ENCODE results near the gene PDE9A.

PDE9A gene

DNA sequence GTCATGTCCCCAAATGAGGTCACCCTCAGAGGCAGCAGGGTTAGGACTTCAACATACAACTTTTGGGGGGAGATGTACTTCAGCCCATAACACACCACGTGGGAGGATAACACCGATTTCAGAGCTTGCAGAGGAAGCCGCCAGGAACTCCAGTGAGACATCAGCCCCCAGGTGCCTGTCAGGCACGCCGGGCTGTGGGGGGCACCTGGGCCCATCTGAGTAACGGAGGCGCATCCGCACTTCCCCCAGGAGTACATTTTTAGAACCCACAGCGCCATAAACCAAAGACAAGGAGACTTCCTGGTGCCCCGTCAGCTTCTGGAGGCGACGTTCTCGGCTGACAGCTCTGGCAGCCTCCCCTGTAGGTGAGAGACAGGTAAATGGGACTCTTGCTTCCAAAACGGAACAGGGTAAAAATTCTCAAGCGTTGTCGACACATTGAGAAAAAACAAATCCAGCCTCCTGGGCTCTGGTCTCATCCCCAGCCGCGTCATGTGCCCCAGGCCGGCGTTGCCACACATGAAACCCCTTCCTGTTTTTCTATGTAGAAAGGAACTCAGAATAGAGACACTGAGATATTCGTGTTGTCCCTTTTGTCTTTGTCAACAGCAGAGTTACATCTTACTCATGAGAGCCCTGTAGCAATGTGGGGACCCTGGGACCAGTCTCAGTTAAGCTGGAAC, 93.3 kb downstream of the PDE9A start:
- peak overlapping the region in 14 of 21 experiments; percentile 15 to 88 (median 58) for H3K27ac ChIP-seq
- H3K4me3 ChIP-seq = no peak overlapping the region

DNA sequence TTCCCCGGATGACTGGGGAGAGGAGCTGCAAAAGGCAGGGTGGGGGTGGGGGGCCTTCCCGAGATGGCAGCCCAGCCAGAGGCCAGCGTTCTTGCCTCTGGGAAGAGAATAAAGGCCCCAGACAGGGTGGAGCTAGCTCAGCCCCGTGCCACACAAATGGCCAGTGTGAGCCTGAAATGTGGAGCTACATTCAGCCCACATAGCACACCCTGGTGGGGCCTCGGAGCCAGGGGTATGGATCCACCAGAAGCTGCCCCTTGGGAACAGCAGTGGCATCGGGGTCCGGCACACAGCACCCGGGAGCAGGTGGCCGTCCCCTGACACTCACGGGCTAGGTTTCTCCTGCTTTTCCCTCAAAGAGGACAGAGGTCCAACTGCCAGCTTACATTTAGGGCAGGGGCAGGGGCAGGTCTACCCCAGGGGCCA, 93.9 kb downstream of the PDE9A start:
- Histone ChIP-seq H3K27ac (peak overlapping the region in 15 of 21 experiments; percentile 15 to 88 (median 51)), H3K4me3 (no peak overlapping the region)

- Histone ChIP-seq H3K4me3 (no peak overlapping the region), H3K27ac (peak overlapping the region in 10 of 21 experiments; percentile 32 to 88 (median 64))
Measured at GRCh38 chr21:42747746-42748351, 94.4 kb downstream of the PDE9A start.

- Histone ChIP-seq H3K4me3 (no peak overlapping the region), H3K27ac (no peak overlapping the region)
Measured at GRCh38 chr21:42748620-42749176, 95.3 kb downstream of the PDE9A start.

- Histone ChIP-seq H3K4me3 (no peak overlapping the region), H3K27ac (no peak overlapping the region)
Measured at GRCh38 chr21:42750737-42751530, 97.5 kb downstream of the PDE9A start.

DNA sequence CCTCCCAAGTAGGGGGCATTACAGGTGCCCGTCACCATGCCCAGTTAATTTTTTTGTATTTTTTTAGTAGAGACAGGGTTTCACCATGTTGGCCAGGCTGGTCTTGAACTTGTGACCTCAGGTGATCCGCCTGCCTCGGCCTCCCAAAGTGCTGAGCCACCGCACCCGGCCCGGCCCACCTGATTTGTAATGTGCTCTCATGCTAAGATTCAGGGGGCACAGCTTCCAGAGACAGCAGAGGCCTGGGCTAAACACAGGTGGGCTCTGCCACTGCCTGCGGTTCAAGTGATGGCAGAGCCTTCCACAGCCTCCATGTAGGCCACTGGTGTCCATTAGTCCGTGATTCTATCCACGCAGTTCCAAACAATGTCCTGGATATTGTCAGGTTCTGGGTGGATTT, 98.4 kb downstream of the PDE9A start:
- Histone ChIP-seq H3K4me3 (no peak overlapping the region), H3K27ac (no peak overlapping the region)

GRCh38 chr21:42753804-42754203, 100.4 kb downstream of the PDE9A start:
- Histone ChIP-seq H3K27ac (no peak overlapping the region), H3K4me3 (no peak overlapping the region)

DNA sequence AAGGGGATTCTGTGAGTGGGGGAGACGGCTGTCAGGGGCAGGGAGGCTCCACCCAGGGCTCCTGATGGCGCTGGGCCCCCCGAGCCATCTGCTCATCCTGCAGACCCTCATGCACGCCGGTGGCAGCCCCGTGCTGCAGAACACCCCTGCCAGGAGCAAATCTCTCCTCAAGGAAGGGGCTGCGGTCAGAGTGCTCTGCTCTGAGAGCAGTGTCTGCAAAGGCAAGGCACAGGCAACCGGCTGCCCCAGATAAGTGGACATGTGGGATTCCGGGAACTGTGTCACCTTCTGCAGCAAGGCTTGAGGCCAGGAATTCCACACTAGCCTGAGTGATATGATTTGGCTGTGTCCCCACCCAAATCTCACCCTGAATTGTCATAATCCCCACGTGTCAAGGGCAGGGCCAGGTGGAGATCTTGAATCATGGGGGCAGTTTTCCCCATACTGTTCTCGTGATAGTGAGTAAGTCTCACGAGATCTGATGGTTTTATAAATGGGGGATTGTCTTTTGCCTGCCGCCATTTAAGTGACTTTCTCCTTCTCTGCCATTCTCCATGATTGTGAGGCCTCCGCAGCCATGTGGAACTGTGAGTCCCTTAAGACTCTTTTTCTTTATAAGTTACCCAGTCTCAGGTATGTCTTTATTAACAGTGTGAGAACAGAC, 101.0 kb downstream of the PDE9A start:
- no peak overlapping the region for H3K4me3 ChIP-seq

GRCh38 chr21:42755031-42755665, 101.7 kb downstream of the PDE9A start:
- H3K4me3 ChIP-seq = no peak overlapping the region
- H3K27ac ChIP-seq = no peak overlapping the region

More for the DNA sequence above, 101.0 kb downstream of the PDE9A start:
- no peak overlapping the region for H3K27ac ChIP-seq

DNA sequence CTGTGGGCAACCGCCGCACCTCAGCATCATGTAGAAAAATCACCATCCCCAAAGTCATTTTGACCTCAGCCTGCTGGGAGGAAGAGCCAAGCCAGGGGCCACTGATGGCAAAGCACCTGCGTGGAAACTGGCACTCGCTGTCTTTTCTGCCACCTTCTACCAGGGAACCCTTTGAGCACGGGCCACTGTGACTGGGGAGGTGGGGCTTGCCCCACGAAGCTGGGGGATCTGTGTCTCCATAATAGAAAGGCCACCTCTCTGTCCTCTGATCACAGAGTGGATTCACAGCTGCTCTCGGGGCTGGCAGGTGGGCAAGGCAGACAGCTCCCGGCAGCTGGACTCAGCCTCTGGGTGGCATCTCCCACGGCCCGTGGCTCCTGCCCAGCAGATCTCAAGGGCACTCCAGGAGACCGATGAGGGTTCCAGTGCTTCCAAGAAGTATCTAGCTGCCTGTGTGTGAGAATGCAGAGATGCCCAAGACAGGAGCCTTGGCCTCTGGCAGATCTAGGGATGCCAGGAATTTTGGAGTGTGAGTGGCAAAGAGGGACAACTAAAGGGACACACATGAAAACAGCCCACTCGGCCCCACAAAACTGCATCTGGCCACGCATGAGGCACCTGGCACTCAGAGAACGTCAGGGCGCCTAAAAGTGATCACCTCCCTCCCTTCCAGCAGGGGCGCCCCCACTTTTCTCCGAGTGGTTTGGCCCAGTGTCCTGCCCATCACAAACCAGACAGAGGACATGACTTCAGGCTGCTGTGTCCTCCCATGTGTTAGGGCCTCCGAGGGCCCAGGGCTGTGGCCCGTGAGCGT, 102.6 kb downstream of the PDE9A start:
- no peak overlapping the region for H3K4me3 ChIP-seq
- H3K27ac ChIP-seq = no peak overlapping the region

DNA sequence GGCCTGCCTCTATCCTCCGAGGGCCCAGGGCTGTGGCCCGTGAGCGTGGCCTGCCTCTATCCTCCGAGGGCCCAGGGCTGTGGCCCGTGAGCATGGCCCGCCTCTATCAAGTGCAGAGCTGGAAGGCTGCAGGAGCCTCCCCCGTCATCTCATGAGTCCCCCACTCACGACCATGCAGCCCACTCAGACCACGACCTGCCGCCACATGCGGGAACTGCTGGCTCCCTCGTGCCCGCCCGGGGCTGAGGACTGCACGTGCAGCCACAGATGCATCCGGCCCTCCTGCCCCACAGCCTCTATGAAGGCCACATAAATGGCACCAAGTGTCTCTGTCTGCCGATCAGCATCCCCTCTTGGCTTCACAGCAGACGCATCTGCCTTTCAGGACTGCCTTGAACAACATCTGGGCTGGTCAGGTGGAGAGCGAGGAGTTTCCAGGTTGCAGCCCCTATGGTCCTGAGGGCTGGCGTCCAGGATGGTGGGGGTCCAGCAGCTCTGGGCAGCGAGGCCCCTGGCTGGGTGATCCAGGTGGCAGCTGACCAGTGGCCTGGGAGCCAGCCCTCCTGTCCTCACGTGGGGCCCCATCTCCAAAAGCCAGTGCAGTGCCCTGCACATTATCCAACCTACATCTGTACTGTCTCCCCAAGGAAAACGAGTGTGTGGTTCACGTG, 103.3 kb downstream of the PDE9A start:
- H3K4me3 ChIP-seq = no peak overlapping the region
- H3K27ac ChIP-seq = no peak overlapping the region

DNA sequence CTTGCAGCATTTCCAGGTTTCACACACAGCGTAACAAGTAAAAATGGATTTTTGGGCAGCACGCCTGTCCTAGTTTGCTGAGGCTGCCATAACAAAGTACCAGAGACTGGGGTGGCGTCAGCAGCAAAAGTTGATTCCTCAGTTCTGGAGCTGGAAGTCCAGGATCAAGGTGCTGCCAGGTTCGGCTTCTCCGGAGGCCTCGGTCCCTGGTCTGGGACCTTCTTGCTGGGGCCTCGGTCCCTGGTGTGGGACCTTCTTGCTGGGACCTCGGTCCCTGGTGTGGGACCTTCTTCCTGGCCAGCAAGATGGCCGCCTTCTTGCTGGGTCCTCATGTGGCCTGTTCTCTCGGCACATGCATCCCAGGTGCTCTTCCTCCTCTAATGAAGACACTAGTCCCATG, 104.0 kb downstream of the PDE9A start:
- no peak overlapping the region for H3K27ac ChIP-seq

DNA sequence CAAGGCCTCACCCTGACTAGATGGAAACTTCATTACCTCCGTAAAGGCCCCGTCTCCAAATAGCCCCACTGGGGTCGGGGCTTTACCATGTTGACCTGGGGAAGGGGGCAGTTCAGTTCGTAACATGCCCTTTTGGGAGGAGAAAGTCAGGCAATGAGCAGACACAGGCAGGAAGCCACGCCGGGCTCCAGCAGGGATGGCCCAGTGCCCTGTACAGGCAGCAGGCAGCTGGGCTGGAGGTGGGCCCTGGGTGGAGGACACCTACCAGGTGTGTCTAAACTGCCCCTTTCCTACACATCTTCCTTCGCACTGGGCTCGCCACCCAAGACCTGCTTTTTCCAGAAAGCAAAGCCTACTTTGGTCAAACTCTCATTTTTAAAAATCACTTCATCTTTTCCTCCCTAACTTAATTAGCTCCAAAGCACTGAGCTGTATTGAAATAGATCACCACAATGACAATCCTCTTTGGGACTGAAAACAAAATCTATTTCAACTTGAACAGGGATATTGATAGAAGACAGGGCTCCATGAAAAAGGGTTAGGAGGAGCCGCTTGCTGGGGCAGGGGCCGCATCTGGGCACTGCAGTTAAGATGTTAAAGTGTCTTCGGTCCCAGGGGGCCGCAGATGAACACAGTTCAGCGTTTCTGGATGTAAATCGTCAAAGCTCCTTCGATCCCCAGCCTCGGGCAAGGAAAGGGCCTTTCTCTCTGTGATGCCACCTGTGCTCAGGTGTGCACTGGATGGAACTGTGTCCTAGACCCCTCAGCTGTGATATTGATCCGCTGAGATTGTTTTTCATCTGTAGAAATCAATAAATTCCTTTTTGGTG, 104.6 kb downstream of the PDE9A start:
- H3K27ac ChIP-seq = no peak overlapping the region
- no peak overlapping the region for H3K4me3 ChIP-seq

More for the DNA sequence above, 104.0 kb downstream of the PDE9A start:
- H3K4me3 ChIP-seq = no peak overlapping the region

DNA sequence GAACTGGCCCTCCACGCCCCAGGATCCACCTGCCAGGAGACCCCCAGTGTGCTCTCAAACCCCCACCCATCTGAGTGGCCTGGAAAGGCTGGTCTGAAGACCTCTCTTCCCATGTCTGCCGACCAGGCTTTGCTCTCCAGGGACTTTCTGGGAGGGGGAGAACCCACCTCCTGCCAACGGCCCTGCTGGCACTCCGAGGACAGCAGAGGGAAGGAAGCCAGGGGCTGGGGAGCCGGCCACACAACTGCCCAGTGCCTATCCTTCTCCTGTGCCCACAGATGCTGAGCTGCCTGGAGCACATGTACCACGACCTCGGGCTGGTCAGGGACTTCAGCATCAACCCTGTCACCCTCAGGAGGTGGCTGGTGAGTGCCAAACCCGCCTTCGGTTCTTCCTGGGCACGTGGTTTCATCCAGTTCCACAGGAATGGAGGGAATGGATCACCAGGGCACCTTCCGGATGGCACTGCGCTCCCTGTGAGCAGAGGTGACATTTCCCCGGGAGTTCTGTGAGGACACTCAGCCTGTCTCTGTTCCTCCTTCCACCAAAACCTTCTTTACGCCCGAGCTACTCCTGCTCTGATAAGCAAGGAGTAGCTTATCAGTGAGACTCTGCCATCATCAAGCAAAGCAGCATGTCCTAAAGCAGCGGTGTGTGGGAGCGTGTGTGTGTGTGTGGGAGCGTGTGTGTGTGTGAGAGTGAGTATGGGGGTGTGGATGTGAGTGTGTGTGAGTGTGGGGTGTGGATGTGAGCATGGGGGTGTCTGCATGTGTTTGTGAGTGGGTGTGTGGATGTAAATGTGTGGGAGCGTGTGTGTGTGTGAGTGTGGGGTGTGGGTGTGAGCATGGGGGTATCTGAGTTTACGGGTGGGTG, 105.5 kb downstream of the PDE9A start:
- Histone ChIP-seq H3K4me3 (no peak overlapping the region), H3K27ac (no peak overlapping the region)

GRCh38 chr21:42759594-42759927, 106.1 kb downstream of the PDE9A start:
- Histone ChIP-seq H3K4me3 (no peak overlapping the region), H3K27ac (no peak overlapping the region)

DNA sequence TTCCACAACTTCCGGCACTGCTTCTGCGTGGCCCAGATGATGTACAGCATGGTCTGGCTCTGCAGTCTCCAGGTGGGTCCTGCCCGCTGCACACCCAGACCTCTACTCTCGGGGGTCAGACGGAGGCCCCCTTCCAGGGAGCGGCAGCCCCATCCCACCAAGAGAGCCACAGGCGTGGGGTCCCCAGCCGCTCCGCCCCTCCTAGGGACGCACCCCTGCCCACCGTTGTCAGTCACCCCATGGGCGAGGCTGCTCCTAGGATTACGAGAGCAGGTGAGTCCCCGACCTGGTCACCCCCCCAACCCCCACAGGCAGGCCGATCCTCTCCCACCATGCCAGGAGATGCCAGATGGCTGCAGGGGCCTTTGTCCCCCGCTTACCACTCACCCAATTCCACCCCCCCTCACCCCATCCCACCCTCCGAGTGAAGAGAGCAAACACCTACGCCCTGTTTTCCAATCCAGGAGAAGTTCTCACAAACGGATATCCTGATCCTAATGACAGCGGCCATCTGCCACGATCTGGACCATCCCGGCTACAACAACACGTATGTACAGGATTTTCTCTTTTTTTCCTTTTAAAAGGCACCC, 107.0 kb downstream of the PDE9A start:
- no peak overlapping the region for H3K27ac ChIP-seq
- no peak overlapping the region for H3K4me3 ChIP-seq
